Endothelial cell of umbilical vein (primary cell): ENCODE measurements around the gene TCEANC. TPM values are rescaled to one million over a fixed set of nuclear protein-coding genes. Genes with fewer than 3 reads are reported as not detected.

Source experiments
- BruUV-seq: library from RNA; stranded (reverse); fragments of 400-500 nt; replicated peaks from 2 replicates; lab custom pipeline; 2021; lab: Mats Ljungman, UMichigan
- CTCF ChIA-PET: fragments of 300-600, 350-600 bp; sonication (Branson Sonifier 250); formaldehyde crosslinking; loops from one replicate; lab custom pipeline; 2021; ENCODE audit warnings: antibody characterized with exemption, inconsistent platforms; lab: Charles Lee
- POLR2A ChIA-PET: fragments of 300-600, 350-600 bp; sonication (Branson Sonifier 250); formaldehyde crosslinking; loops from one replicate; lab custom pipeline; 2021; ENCODE audit warnings: antibody characterized with exemption, inconsistent platforms; lab: Charles Lee
- DNase-seq: peaks from one replicate; pipeline ENCODE4 v3.0.0-alpha.2; 2011; ENCODE audit warnings: low read depth, low spot score
- FAIRE-seq: peaks from 2 replicates; lab custom pipeline; 2011; peaks lifted over from hg19 to GRCh38; lab: Jason Lieb, UNC
- H2AFZ ChIP-seq: 2 replicates; pipeline ENCODE4 v1.6.0; 2012; ENCODE audit warnings: low read depth, low read length, control low read depth, inconsistent platforms
- H3K27ac ChIP-seq: 2 replicates; pipeline ENCODE4 v1.5.1; 2011; ENCODE audit warnings: low read depth, mild to moderate bottlenecking, control low read depth, low read length, moderate library complexity; ENCODE audit not compliant: insufficient read depth
- H3K27me3 ChIP-seq, 2 experiments: 2 replicates each; pipeline versions ENCODE4 v1.6.0 to v1.6.1; 2011; ENCODE audit warnings: low read length in 2 of 2, mixed read lengths in 1 of 2; ENCODE audit not compliant: control insufficient read depth in 2 of 2, insufficient read depth in 2 of 2
- H3K36me3 ChIP-seq, 2 experiments: 2 replicates in 1 of 2; 3 replicates in 1 of 2; pipeline ENCODE4 v1.5.1; 2011; ENCODE audit warnings: low read length in 2 of 2, mild to moderate bottlenecking in 1 of 2, moderate library complexity in 1 of 2; ENCODE audit not compliant: control insufficient read depth in 2 of 2, insufficient read depth in 2 of 2; ENCODE audit errors: extremely low read depth in 1 of 2
- H3K4me1 ChIP-seq: 3 replicates; pipeline ENCODE4 v1.5.1; 2011; ENCODE audit warnings: mild to moderate bottlenecking, low read length; ENCODE audit not compliant: control insufficient read depth, insufficient read depth; ENCODE audit errors: extremely low read depth
- H3K4me2 ChIP-seq: 2 replicates; pipeline ENCODE4 v1.6.1; 2011; ENCODE audit warnings: low read length, control low read depth, mixed read lengths; ENCODE audit not compliant: insufficient read depth
- H3K4me3 ChIP-seq, 3 experiments: fragments of 200-600 bp in 1 of 3; sonication (generic), shearing (Covaris generic) in 1 of 3; replicated peaks in 1 of 3; 2 replicates each; pipeline ENCODE4 v1.5.1; 2011 to 2016; ENCODE audit warnings: control low read depth in 3 of 3, low read length in 3 of 3, mild to moderate bottlenecking in 2 of 3, inconsistent platforms in 1 of 3, low read depth in 1 of 3, moderate library complexity in 1 of 3; ENCODE audit not compliant: insufficient read depth in 1 of 3
- H3K79me2 ChIP-seq: 2 replicates; pipeline ENCODE4 v1.6.0; 2012; ENCODE audit warnings: low read length, inconsistent platforms; ENCODE audit not compliant: control insufficient read depth, insufficient read depth
- H3K9ac ChIP-seq: replicated peaks from 2 replicates; pipeline ENCODE3; 2011; ENCODE audit warnings: low read length, control low read depth; ENCODE audit not compliant: insufficient read depth; ENCODE audit errors: extremely low read depth
- H3K9me1 ChIP-seq: replicated peaks from 3 replicates; pipeline ENCODE4 v1.6.0; 2011; ENCODE audit warnings: mild to moderate bottlenecking, low read length; ENCODE audit not compliant: control insufficient read depth, insufficient read depth; ENCODE audit errors: extremely low read depth
- H3K9me3 ChIP-seq: replicated peaks from 2 replicates; pipeline ENCODE4 v1.5.1; 2012; ENCODE audit warnings: low read length, inconsistent platforms; ENCODE audit not compliant: control insufficient read depth, insufficient read depth
- H4K20me1 ChIP-seq: replicated peaks from 2 replicates; pipeline ENCODE3; 2011; ENCODE audit warnings: mild to moderate bottlenecking, low read length; ENCODE audit not compliant: control insufficient read depth, insufficient read depth; ENCODE audit errors: extremely low read depth
- CTCF ChIP-seq, 2 donors: IDR thresholded peaks; 1 replicate in 1 of 2; 2 replicates in 1 of 2; pipeline ENCODE4 v1.5.1; 2011; ENCODE audit warnings: low read length in 2 of 2, mild to moderate bottlenecking in 2 of 2, moderate library complexity in 2 of 2, control low read depth in 1 of 2, inconsistent platforms in 1 of 2, low read depth in 1 of 2; ENCODE audit not compliant: insufficient read depth in 1 of 2; ENCODE audit errors: extremely low read depth in 1 of 2
- EZH2 ChIP-seq: IDR thresholded peaks from 2 replicates; pipeline ENCODE4 v1.6.1; 2012; ENCODE audit warnings: borderline replicate concordance, low read depth, mild to moderate bottlenecking, moderate library complexity, low read length, inconsistent platforms; ENCODE audit not compliant: severe bottlenecking
- FOS ChIP-seq: IDR thresholded peaks from 2 replicates; pipeline ENCODE4 v1.6.1; 2011; ENCODE audit warnings: mild to moderate bottlenecking, low read length, moderate library complexity, borderline replicate concordance; ENCODE audit not compliant: insufficient read depth
- GATA2 ChIP-seq: IDR thresholded peaks from 2 replicates; pipeline ENCODE4 v1.7.0; 2011; ENCODE audit warnings: low read depth, mild to moderate bottlenecking, moderate library complexity, mixed read lengths, low read length; ENCODE audit not compliant: insufficient read length, insufficient read depth
- JUN ChIP-seq: IDR thresholded peaks from 2 replicates; pipeline ENCODE4 v1.6.1; 2011; ENCODE audit warnings: borderline replicate concordance, low read depth; ENCODE audit not compliant: insufficient read length, insufficient read depth
- MAX ChIP-seq: IDR thresholded peaks from 2 replicates; pipeline ENCODE4 v1.6.1; 2011; ENCODE audit not compliant: insufficient read depth, insufficient read length
- MYC ChIP-seq: IDR thresholded peaks from one replicate; pipeline ENCODE4 v1.6.1; 2011; ENCODE audit warnings: mild to moderate bottlenecking, low read depth, low read length
- POLR2A ChIP-seq: IDR thresholded peaks from 2 replicates; pipeline ENCODE4 v1.6.1; 2012; ENCODE audit warnings: low read depth, mild to moderate bottlenecking, control low read depth, low read length
- POLR2AphosphoS5 ChIP-seq: IDR thresholded peaks from 2 replicates; pipeline ENCODE4 v1.6.1; 2012; ENCODE audit warnings: low read depth, mild to moderate bottlenecking, control low read depth, low read length, moderate library complexity; ENCODE audit not compliant: insufficient read depth
- dilution Hi-C: fragments of 300-500 bp; cut with MboI; formaldehyde crosslinking; loops from one replicate; pipeline ENCODE4 v1.15.0; 2019; ENCODE audit warnings: low sequenced_read_pairs; ENCODE audit not compliant: extremely low pct_ligation_motif_present
- intact Hi-C: fragments of 100-400 bp; cut with micrococcal nuclease; formaldehyde crosslinking; loops from one replicate; pipeline ENCODE4 v1.10.0; 2022
- polyA plus RNA-seq, 4 experiments: library from polyadenylated mRNA; depleted of rRNA in 3 of 4; stranded (reverse) in 3 of 4; unstranded in 1 of 4; fragments of >200 nt; gene quantifications; 2 replicates each; pipeline versions ENCODE4 v1.2.1 to v1.2.3, GENCODE V29; 2011 to 2012; ENCODE audit warnings: missing spikeins in 1 of 4
- total RNA-seq: library from RNA; stranded (reverse); gene quantifications from 2 replicates; pipeline ENCODE4 v1.2.3, GENCODE V29; 2021

The TCEANC gene
- total and polyA plus RNA-seq, 2 donors (not counting 3 experiments of a cell fraction or from before 2014, with no cell fraction given), result 0.32 to 0.75 TPM

GRCh38 chrX:13687203-13687602 is 34.3 kb downstream of the TCEANC start:
- H3K4me1 ChIP-seq, result peaks cover 10% of the 10 kb centered on the region
- no peak overlapping the region for H2AFZ ChIP-seq
- no peak overlapping the region for H3K4me2 ChIP-seq
- H3K9me3 ChIP-seq, result no peaks in the 10 kb centered on the region
- no peak for TF ChIP-seq JUN
- no peak for TF ChIP-seq MYC
- TF ChIP-seq POLR2AphosphoS5, result no peak
- no peak for TF ChIP-seq POLR2A
- no peak for TF ChIP-seq EZH2
- TF ChIP-seq GATA2, result no peak
- no peak for TF ChIP-seq CTCF (IDR thresholded peaks at IDR 0.05; ENCODE audit: extremely low read depth in 1 of 2, insufficient read depth in 1 of 2, low read depth in 1 of 2, low read length in 2 of 2)
- no peak for TF ChIP-seq MAX
- TF ChIP-seq FOS, result no peak
- H3K27ac ChIP-seq, result no peak overlapping the region
- ChIA-PET POLR2A (no interaction called here), CTCF (interaction anchor here (1.2 to 2.8 kb wide), 3 partner anchors 28 to 181 kb away, joined by 3 to 7 read pairs (median 5); no protein-coding TSS in a partner anchor)
- FAIRE-seq, result no peak
- intact Hi-C loops, result no loop called here
- no peaks in the 10 kb centered on the region for H3K9me1 ChIP-seq
- H3K4me3 ChIP-seq, result no peak overlapping the region
- H3K79me2 ChIP-seq, result peaks cover 22% of the 10 kb centered on the region
- no peaks in the 10 kb centered on the region for H3K36me3 ChIP-seq
- DNase-seq, result no peak
- H3K9ac ChIP-seq, result no peak overlapping the region
- H3K27me3 ChIP-seq, result no peaks in the 10 kb centered on the region
- no TSS peak for BruUV-seq
- no peaks in the 10 kb centered on the region for H4K20me1 ChIP-seq
- dilution Hi-C loops, result no loop called here
